Naive B cell (primary cell): ENCODE measurements around the gene MLST8. TPM values are rescaled to one million over a fixed set of nuclear protein-coding genes. Genes with fewer than 3 reads are reported as not detected.

Experiments used
- ATAC-seq, 2 donors: fragments of 150-1000 bp; cut with Tn5 transposase; 2 replicates each; pipeline ENCODE4 v1.10.0; 2021; ENCODE audit warnings: low read depth in 2 of 2, mild to moderate bottlenecking in 2 of 2, moderate library complexity in 2 of 2
- DNase-seq: peaks from one replicate; pipeline ENCODE4 v3.0.0; 2022
- H3K27ac Mint-ChIP-seq, 6 donors: one replicate each; pipeline ENCODE4 v1.8.0; 2020 to 2022; ENCODE audit warnings: mild to moderate bottlenecking in 6 of 6, mixed read lengths in 6 of 6, moderate library complexity in 5 of 6, inconsistent platforms in 2 of 6
- H3K27me3 Mint-ChIP-seq, 3 donors: one replicate each; pipeline ENCODE4 v1.8.0; 2021 to 2022; ENCODE audit warnings: mixed read lengths in 3 of 3, mild to moderate bottlenecking in 1 of 3
- H3K36me3 Mint-ChIP-seq, 2 donors: one replicate each; pipeline ENCODE4 v1.8.0; 2020 to 2022; ENCODE audit warnings: mixed read lengths in 2 of 2, inconsistent platforms in 1 of 2, mild to moderate bottlenecking in 1 of 2
- H3K4me1 Mint-ChIP-seq, 3 donors: one replicate each; pipeline ENCODE4 v1.8.0; 2020 to 2022; ENCODE audit warnings: mixed read lengths in 3 of 3, inconsistent platforms in 1 of 3, mild to moderate bottlenecking in 1 of 3, moderate library complexity in 1 of 3
- H3K4me3 Mint-ChIP-seq, 8 donors: one replicate each; pipeline ENCODE4 v1.8.0; 2020 to 2022; ENCODE audit warnings: mild to moderate bottlenecking in 8 of 8, mixed read lengths in 8 of 8, moderate library complexity in 8 of 8, inconsistent platforms in 2 of 8
- H3K9me3 Mint-ChIP-seq, 7 donors: one replicate each; pipeline ENCODE4 v1.8.0; 2020 to 2022; ENCODE audit warnings: mixed read lengths in 7 of 7, mild to moderate bottlenecking in 5 of 7, inconsistent platforms in 2 of 7, moderate library complexity in 1 of 7
- polyA plus RNA-seq, 6 donors: library from polyadenylated mRNA; unstranded; fragments of 300-500 nt; fragmentation: Illumina TruSeq; gene quantifications; one replicate each; pipeline ENCODE4 v1.2.3, GENCODE V29; 2021; ENCODE audit warnings: low read depth in 6 of 6

Gene MLST8
- polyA plus RNA-seq, 6 donors from 2014 or later: 28.1 to 43.1 (median 33.4) TPM

DNA sequence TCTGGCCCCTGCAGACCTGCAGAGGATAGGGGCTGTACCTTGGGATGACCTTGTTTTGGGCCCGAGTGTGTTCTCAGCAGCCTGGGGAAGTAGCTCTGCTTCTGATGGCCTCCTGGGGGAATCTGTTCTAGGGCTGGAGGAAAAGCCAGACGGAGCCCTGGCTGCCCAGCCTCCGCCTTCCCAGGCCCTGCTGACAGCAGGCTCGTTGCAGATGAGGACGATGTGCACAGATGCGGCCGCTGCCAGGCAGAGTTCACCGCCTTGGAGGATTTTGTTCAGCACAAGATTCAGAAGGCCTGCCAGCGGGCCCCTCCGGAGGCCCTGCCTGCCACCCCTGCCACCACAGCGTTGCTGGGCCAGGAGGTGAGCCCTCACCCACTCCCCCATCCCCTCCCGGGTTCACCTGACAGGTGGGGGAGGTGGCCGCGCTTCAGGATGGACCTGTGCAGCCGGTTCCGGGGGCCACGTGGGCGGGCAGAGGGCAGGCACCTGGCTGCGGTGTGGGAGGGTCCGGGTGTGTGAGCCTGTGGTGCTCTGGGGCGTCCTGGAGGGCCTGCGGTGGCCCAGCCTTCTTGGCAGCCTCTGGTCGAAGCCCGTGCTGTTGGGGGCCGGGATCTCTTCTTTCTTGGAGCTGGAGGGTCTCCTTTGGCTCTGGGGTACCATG, 23.0 kb downstream of the MLST8 start:
- H3K36me3 Mint-ChIP-seq: peaks cover 0 to 11% of the 10 kb centered on the region in 2 donors
- ATAC-seq (no peak), DNase-seq (no peak)
- peaks cover 0 to 21% (median 21%) of the 10 kb centered on the region in 3 donors for H3K4me1 Mint-ChIP-seq
- no peaks in the 10 kb centered on the region for H3K9me3 Mint-ChIP-seq
- no peak overlapping the region for H3K4me3 Mint-ChIP-seq
- H3K27ac Mint-ChIP-seq: no peak overlapping the region
- no peaks in the 10 kb centered on the region for H3K27me3 Mint-ChIP-seq

GRCh38 chr16:2229091-2229490, 23.8 kb downstream of the MLST8 start:
- Mint-ChIP-seq H3K4me1 (peaks cover 0 to 20% (median 20%) of the 10 kb centered on the region in 3 donors), H3K4me3 (no peak overlapping the region), H3K36me3 (peaks cover 0 to 11% of the 10 kb centered on the region in 2 donors), H3K27me3 (no peaks in the 10 kb centered on the region), H3K9me3 (no peaks in the 10 kb centered on the region), H3K27ac (peak overlapping the region in 1 of 6 donors; percentile 36)
- ATAC-seq (no peak), DNase-seq (no peak)

GRCh38 chr16:2229632-2230250, 24.5 kb downstream of the MLST8 start:
- Mint-ChIP-seq H3K27ac (no peak overlapping the region), H3K4me1 (peaks cover 0 to 14% (median 13%) of the 10 kb centered on the region in 3 donors), H3K4me3 (peak overlapping the region in 1 of 8 donors; percentile 38), H3K27me3 (peaks cover 0 to 2% (median 0%) of the 10 kb centered on the region in 3 donors), H3K36me3 (peaks cover 0 to 11% of the 10 kb centered on the region in 2 donors), H3K9me3 (no peaks in the 10 kb centered on the region)
- DNase-seq (no peak), ATAC-seq (no peak)

DNA sequence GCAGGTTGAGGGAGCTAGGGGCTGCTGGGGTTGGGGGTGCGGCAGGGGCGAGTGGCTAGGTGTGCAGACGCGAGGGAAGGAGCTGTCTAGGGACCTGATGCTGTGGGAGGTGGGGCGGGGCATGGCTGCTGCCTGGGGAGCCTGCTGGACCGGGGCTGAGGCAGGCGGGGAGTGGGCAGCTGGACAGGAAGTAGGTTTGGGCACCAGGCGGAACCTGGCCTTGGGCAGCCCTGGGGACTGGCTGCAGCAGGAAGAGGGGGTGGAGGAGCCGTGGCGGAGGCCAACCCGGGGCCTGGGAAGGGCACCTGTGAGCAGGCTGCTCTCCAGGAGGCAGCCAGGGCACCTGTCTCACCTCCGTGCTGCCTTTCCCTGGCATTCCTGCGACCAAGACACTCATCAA, 25.1 kb downstream of the MLST8 start:
- H3K27ac Mint-ChIP-seq: no peak overlapping the region
- H3K4me3 Mint-ChIP-seq: peak overlapping the region in 1 of 8 donors; percentile 38
- DNase-seq (no peak), ATAC-seq (no peak)
- peaks cover 0 to 11% of the 10 kb centered on the region in 2 donors for H3K36me3 Mint-ChIP-seq
- peaks cover 0 to 8% (median 0%) of the 10 kb centered on the region in 3 donors for H3K27me3 Mint-ChIP-seq
- H3K9me3 Mint-ChIP-seq: no peaks in the 10 kb centered on the region
- peaks cover 0 to 11% (median 9%) of the 10 kb centered on the region in 3 donors for H3K4me1 Mint-ChIP-seq

- H3K36me3 Mint-ChIP-seq: peaks cover 0 to 11% of the 10 kb centered on the region in 2 donors
- H3K4me3 Mint-ChIP-seq: no peak overlapping the region
- H3K9me3 Mint-ChIP-seq: no peaks in the 10 kb centered on the region
- no peak overlapping the region for H3K27ac Mint-ChIP-seq
- ATAC-seq (no peak), DNase-seq (no peak)
- H3K4me1 Mint-ChIP-seq: peaks cover 0 to 6% (median 4%) of the 10 kb centered on the region in 3 donors
- peaks cover 0 to 17% (median 0%) of the 10 kb centered on the region in 3 donors for H3K27me3 Mint-ChIP-seq
These were observed 26.0 kb downstream of the MLST8 start for GRCh38 chr16:2231016-2231931.

DNA sequence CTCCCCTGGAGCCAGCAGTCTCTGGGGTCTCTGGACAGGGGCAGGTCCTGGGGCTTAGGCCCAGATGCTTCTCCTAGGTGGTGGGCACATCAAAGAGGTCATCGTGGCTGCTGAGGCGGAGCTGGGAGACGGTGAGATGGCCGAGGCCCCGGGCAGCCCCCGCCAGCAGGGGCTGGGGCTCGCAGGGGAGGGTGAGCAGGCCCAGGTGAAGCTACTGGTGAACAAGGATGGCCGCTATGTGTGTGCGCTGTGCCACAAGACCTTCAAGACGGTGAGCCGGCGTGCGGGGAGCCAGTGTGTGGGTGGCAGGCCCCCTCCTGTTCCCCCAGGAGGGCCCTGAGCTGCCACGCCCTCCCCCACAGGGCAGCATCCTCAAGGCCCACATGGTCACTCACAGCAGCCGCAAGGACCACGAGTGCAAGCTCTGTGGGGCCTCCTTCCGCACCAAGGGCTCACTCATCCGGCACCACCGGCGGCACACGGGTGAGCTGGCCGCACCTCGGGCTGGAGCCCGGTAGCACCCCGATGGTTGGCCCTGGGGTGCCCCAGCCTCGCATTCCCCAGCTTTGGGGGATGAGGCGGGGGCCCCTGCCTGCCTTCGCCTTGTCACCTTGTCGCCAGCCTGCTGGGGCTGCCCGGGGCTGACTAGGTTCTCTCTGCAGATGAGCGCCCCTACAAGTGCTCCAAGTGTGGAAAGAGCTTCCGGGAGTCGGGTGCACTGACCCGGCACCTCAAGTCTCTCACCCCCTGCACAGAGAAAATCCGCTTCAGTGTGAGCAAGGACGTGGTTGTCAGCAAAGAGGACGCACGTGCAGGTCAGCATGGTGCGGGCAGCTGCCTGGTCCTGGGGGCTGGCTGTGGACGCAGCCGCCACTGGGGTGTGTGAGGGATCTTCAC, 27.1 kb downstream of the MLST8 start:
- H3K27ac Mint-ChIP-seq: no peak overlapping the region
- H3K27me3 Mint-ChIP-seq: peaks cover 0 to 17% (median 0%) of the 10 kb centered on the region in 3 donors
- H3K36me3 Mint-ChIP-seq: peaks cover 0 to 11% of the 10 kb centered on the region in 2 donors
- no peaks in the 10 kb centered on the region for H3K9me3 Mint-ChIP-seq
- H3K4me1 Mint-ChIP-seq: no peaks in the 10 kb centered on the region
- DNase-seq (no peak), ATAC-seq (no peak)
- no peak overlapping the region for H3K4me3 Mint-ChIP-seq

- H3K4me3 Mint-ChIP-seq: no peak overlapping the region
- H3K27ac Mint-ChIP-seq: no peak overlapping the region
- ATAC-seq (no peak), DNase-seq (no peak)
- H3K4me1 Mint-ChIP-seq: no peaks in the 10 kb centered on the region
- no peaks in the 10 kb centered on the region for H3K9me3 Mint-ChIP-seq
- H3K36me3 Mint-ChIP-seq: peaks cover 0 to 11% of the 10 kb centered on the region in 2 donors
- H3K27me3 Mint-ChIP-seq: peaks cover 0 to 17% (median 0%) of the 10 kb centered on the region in 3 donors
These were observed 28.0 kb downstream of the MLST8 start for GRCh38 chr16:2233046-2233775.

- Mint-ChIP-seq H3K4me3 (no peak overlapping the region), H3K27ac (no peak overlapping the region), H3K27me3 (peaks cover 0 to 17% (median 0%) of the 10 kb centered on the region in 3 donors), H3K36me3 (peaks cover 0 to 11% of the 10 kb centered on the region in 2 donors), H3K4me1 (no peaks in the 10 kb centered on the region), H3K9me3 (no peaks in the 10 kb centered on the region)
- ATAC-seq (peak in 1 of 2 donors; percentile 16), DNase-seq (no peak)
These were observed 28.9 kb downstream of the MLST8 start for GRCh38 chr16:2233872-2234812.

- Mint-ChIP-seq H3K27me3 (peaks cover 0 to 17% (median 0%) of the 10 kb centered on the region in 3 donors), H3K4me3 (no peak overlapping the region), H3K36me3 (peaks cover 0 to 5% of the 10 kb centered on the region in 2 donors), H3K4me1 (no peaks in the 10 kb centered on the region), H3K9me3 (no peaks in the 10 kb centered on the region), H3K27ac (no peak overlapping the region)
- ATAC-seq (no peak), DNase-seq (no peak)
These were observed 29.5 kb downstream of the MLST8 start for GRCh38 chr16:2234813-2235170.

DNA sequence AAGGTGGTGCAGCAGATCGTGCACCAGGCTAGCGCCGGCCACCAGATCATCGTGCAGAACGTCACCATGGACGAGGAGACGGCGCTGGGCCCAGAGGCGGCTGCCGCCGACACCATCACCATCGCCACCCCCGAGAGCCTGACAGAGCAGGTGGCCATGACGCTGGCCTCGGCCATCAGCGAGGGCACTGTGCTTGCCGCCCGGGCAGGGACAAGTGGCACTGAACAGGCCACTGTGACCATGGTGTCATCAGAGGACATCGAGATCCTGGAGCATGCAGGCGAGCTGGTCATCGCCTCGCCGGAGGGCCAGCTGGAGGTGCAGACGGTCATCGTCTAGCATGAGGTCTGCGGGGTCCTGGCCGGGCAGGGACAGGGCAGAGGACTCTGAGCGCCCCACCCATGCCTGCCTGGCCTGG, 30.0 kb downstream of the MLST8 start:
- ATAC-seq (no peak), DNase-seq (no peak)
- Mint-ChIP-seq H3K4me1 (no peaks in the 10 kb centered on the region), H3K36me3 (peaks cover 0 to under 1% of the 10 kb centered on the region in 2 donors), H3K9me3 (no peaks in the 10 kb centered on the region), H3K27ac (no peak overlapping the region), H3K27me3 (peaks cover 0 to 17% (median 0%) of the 10 kb centered on the region in 3 donors), H3K4me3 (peak overlapping the region in 3 of 8 donors; percentile 20 to 63 (median 47))

- Mint-ChIP-seq H3K27ac (no peak overlapping the region), H3K9me3 (no peaks in the 10 kb centered on the region)
- ATAC-seq: no peak
These were observed 30.6 kb downstream of the MLST8 start for GRCh38 chr16:2235695-2236336.

More at GRCh38 chr16:2235695-2236336, 30.6 kb downstream of the MLST8 start:
- Mint-ChIP-seq H3K4me1 (no peaks in the 10 kb centered on the region), H3K36me3 (no peaks in the 10 kb centered on the region), H3K27me3 (peaks cover 0 to 17% (median 0%) of the 10 kb centered on the region in 3 donors), H3K4me3 (no peak overlapping the region)
- no peak for DNase-seq
